GM21723 (cell line): Measurements from ENCODE around the gene DCTN1.

ENCODE experiments used
- ATAC-seq: cut with Tn5 transposase; IDR thresholded peaks from one replicate; pipeline ENCODE4 v1.9.1; 2021; ENCODE audit warnings: mild to moderate bottlenecking, moderate library complexity; ENCODE audit not compliant: unreplicated experiment

The DCTN1 gene

GRCh38 chr2:74414441-74414840, 34.3 kb upstream of the DCTN1 start:
- ATAC-seq = no peak

GRCh38 chr2:74413001-74413698, 33.0 kb upstream of the DCTN1 start:
- ATAC-seq = no peak

GRCh38 chr2:74407682-74408081, 27.6 kb upstream of the DCTN1 start:
- ATAC-seq = no peak

GRCh38 chr2:74406035-74406434, 25.9 kb upstream of the DCTN1 start:
- ATAC-seq = peak; percentile 68

- no peak for ATAC-seq
Measured at GRCh38 chr2:74401891-74402290, 21.8 kb upstream of the DCTN1 start.

GRCh38 chr2:74399785-74400184, 19.7 kb upstream of the DCTN1 start:
- ATAC-seq = no peak

GRCh38 chr2:74396149-74396548, 16.0 kb upstream of the DCTN1 start:
- ATAC-seq = no peak

- no peak for ATAC-seq
Measured at GRCh38 chr2:74393525-74393924, 13.4 kb upstream of the DCTN1 start.

GRCh38 chr2:74392449-74392743, 12.3 kb upstream of the DCTN1 start:
- no peak for ATAC-seq

- ATAC-seq = peak; percentile 70
Measured at GRCh38 chr2:74391580-74392448, 11.7 kb upstream of the DCTN1 start.

GRCh38 chr2:74391209-74391579, 11.1 kb upstream of the DCTN1 start:
- no peak for ATAC-seq

- ATAC-seq = no peak
Measured at GRCh38 chr2:74390606-74391005, 10.5 kb upstream of the DCTN1 start.

- ATAC-seq = no peak
Measured at GRCh38 chr2:74387346-74387745, 7.2 kb upstream of the DCTN1 start.

- no peak for ATAC-seq
Measured at GRCh38 chr2:74385396-74385795, 5.3 kb upstream of the DCTN1 start.

GRCh38 chr2:74384051-74384450, 3.9 kb upstream of the DCTN1 start:
- ATAC-seq = no peak

- no peak for ATAC-seq
Measured at GRCh38 chr2:74383254-74383653, 3.1 kb upstream of the DCTN1 start.

- ATAC-seq = no peak
Measured at GRCh38 chr2:74381751-74382150, 1.6 kb upstream of the DCTN1 start.

- no peak for ATAC-seq
Measured at GRCh38 chr2:74378007-74378406, 2.1 kb downstream of the DCTN1 start.

GRCh38 chr2:74375838-74376237, 4.3 kb downstream of the DCTN1 start:
- ATAC-seq = no peak

GRCh38 chr2:74374509-74375205, 5.5 kb downstream of the DCTN1 start:
- no peak for ATAC-seq

GRCh38 chr2:74373985-74374384, 6.1 kb downstream of the DCTN1 start:
- no peak for ATAC-seq

GRCh38 chr2:74373221-74373676, 6.9 kb downstream of the DCTN1 start:
- no peak for ATAC-seq
